CD4-positive, alpha-beta T cell (primary cell): Measurements from ENCODE around the gene SRD5A3. TPM values are rescaled to one million over a fixed set of nuclear protein-coding genes. Genes with fewer than 3 reads are reported as not detected.
A peak's percentile ranks its signal among the peaks of the same experiment; 100 is the strongest.

Source experiments
- ATAC-seq: fragments of 200-7000 bp; cut with Tn5 transposase; one replicate; pipeline ENCODE4 v1.10.0; 2022; ENCODE audit warnings: mild to moderate bottlenecking; ENCODE audit not compliant: poor library complexity
- CTCF ChIA-PET: fragments of 350-600 bp; sonication (Branson Sonifier 250); formaldehyde crosslinking; loops from one replicate; lab custom pipeline; 2021; ENCODE audit warnings: antibody characterized with exemption, inconsistent platforms; lab: Charles Lee
- POLR2A ChIA-PET: fragments of 350-600 bp; sonication (Branson Sonifier 250); formaldehyde crosslinking; loops from one replicate; lab custom pipeline; 2021; ENCODE audit warnings: antibody characterized with exemption, inconsistent platforms; lab: Charles Lee
- DNase-seq, 14 experiments: peaks; one replicate each; pipeline ENCODE4 v3.0.0-alpha.2; 2013 to 2020; ENCODE audit warnings: mixed read lengths in 2 of 14
- H3K27ac ChIP-seq, 2 donors: one replicate each; pipeline versions ENCODE4 v1.5.1 to v1.7.0; 2013; ENCODE audit warnings: low read length in 2 of 2, low read depth in 1 of 2, mild to moderate bottlenecking in 1 of 2
- H3K27me3 ChIP-seq, 2 experiments: 1 replicate in 1 of 2; 2 replicates in 1 of 2; pipeline versions ENCODE4 v1.6.1 to v1.7.0; 2013; ENCODE audit warnings: low read length in 2 of 2, control low read depth in 1 of 2, mild to moderate bottlenecking in 1 of 2, moderate library complexity in 1 of 2; ENCODE audit not compliant: insufficient read depth in 2 of 2, control insufficient read depth in 1 of 2
- H3K36me3 ChIP-seq: one replicate; pipeline ENCODE4 v1.6.1; 2013; ENCODE audit warnings: low read length, control low read depth; ENCODE audit not compliant: insufficient read depth
- H3K4me1 ChIP-seq: one replicate; pipeline ENCODE4 v1.6.1; 2013; ENCODE audit warnings: low read length, control low read depth; ENCODE audit not compliant: insufficient read depth
- H3K4me3 ChIP-seq: one replicate; pipeline ENCODE4 v1.5.1; 2013; ENCODE audit warnings: mild to moderate bottlenecking, low read length, moderate library complexity
- H3K9me3 ChIP-seq, 2 experiments: 1 replicate in 1 of 2; 2 replicates in 1 of 2; pipeline versions ENCODE4 v1.6.1 to v1.7.0; 2013; ENCODE audit warnings: low read length in 2 of 2, mild to moderate bottlenecking in 2 of 2, control low read depth in 1 of 2, moderate library complexity in 1 of 2; ENCODE audit not compliant: control insufficient read depth in 1 of 2, insufficient read depth in 1 of 2
- H3K27ac Mint-ChIP-seq: one replicate; pipeline ENCODE4 v1.8.0; 2020; ENCODE audit warnings: mixed read lengths
- H3K27me3 Mint-ChIP-seq: one replicate; pipeline ENCODE4 v1.8.0; 2021; ENCODE audit warnings: mixed read lengths
- H3K36me3 Mint-ChIP-seq: one replicate; pipeline ENCODE4 v1.8.0; 2021; ENCODE audit warnings: low read depth, mixed read lengths
- H3K4me1 Mint-ChIP-seq: one replicate; pipeline ENCODE4 v1.8.0; 2021; ENCODE audit warnings: low read depth, mixed read lengths
- H3K4me3 Mint-ChIP-seq: one replicate; pipeline ENCODE4 v1.8.0; 2020; ENCODE audit warnings: mild to moderate bottlenecking, mixed read lengths
- H3K9me3 Mint-ChIP-seq: one replicate; pipeline ENCODE4 v1.8.0; 2020; ENCODE audit warnings: mixed read lengths
- intact Hi-C, 2 experiments: fragments of 100-400 bp; cut with DNase I in 1 of 2; cut with micrococcal nuclease in 1 of 2; formaldehyde crosslinking; loops; one replicate each; pipeline versions ENCODE4 v1.15.1 to v1.9.0; 2023 to 2025; cut with DNase I, micrococcal nuclease
- total RNA-seq, 174 experiments: library from RNA in 2 of 174; stranded (reverse) in 2 of 174; gene quantifications; one replicate each; pipeline ENCODE4 v1.2.3 and lab custom pipeline; 2021 to 2026
- TF ChIP-seq, protein P1 (sequence below): fragments of 200-600 bp; IDR thresholded peaks from one replicate; pipeline ENCODE4 v1.8.0; 2022; ENCODE audit warnings: antibody characterized with exemption, mild to moderate bottlenecking

The SRD5A3 gene
- total RNA-seq, 2 experiments from 2014 or later, result 2.1 to 2.2 TPM

DNA sequence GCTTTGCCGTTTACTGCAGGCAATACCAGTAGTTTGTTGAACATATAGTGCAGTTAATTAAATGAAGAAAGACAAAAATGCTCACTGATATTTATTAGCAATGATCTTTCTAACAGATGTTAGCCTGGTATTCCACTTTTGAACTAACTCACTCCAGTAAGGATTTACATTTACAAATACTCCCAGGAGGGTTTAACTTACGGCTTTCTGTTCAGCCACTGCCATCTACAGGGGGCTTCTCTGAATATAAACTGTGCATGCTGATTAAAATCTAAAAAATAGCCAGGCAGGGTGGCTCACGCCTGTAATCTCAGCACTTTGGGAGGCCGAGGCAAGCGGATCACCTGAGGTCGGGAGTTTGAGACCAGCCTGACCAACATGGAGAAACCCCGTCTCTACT is 2.2 kb upstream of the SRD5A3 start:
- no peaks in the 10 kb centered on the region for H3K9me3 ChIP-seq
- TF ChIP-seq, protein P1, sequence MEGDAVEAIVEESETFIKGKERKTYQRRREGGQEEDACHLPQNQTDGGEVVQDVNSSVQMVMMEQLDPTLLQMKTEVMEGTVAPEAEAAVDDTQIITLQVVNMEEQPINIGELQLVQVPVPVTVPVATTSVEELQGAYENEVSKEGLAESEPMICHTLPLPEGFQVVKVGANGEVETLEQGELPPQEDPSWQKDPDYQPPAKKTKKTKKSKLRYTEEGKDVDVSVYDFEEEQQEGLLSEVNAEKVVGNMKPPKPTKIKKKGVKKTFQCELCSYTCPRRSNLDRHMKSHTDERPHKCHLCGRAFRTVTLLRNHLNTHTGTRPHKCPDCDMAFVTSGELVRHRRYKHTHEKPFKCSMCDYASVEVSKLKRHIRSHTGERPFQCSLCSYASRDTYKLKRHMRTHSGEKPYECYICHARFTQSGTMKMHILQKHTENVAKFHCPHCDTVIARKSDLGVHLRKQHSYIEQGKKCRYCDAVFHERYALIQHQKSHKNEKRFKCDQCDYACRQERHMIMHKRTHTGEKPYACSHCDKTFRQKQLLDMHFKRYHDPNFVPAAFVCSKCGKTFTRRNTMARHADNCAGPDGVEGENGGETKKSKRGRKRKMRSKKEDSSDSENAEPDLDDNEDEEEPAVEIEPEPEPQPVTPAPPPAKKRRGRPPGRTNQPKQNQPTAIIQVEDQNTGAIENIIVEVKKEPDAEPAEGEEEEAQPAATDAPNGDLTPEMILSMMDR, result no peak
- no peak for DNase-seq
- Mint-ChIP-seq H3K4me1 (peaks cover 18% of the 10 kb centered on the region), H3K27me3 (no peaks in the 10 kb centered on the region), H3K27ac (no peak overlapping the region), H3K9me3 (no peaks in the 10 kb centered on the region), H3K4me3 (peak overlapping the region; percentile 40), H3K36me3 (no peaks in the 10 kb centered on the region)
- intact Hi-C loops, result loop anchor here in 1 of 2 experiments (10.0 kb wide), 2 partner anchors 391 to 601 kb away; partner anchors contain the start of gene CEP135
- CTCF ChIA-PET, result no interaction called here
- no peak overlapping the region for H3K4me3 ChIP-seq
- H3K36me3 ChIP-seq, result no peaks in the 10 kb centered on the region
- no peaks in the 10 kb centered on the region for H3K27me3 ChIP-seq
- H3K4me1 ChIP-seq, result peaks cover 11% of the 10 kb centered on the region
- H3K27ac ChIP-seq, result no peak overlapping the region
- POLR2A ChIA-PET, result no interaction called here
- ATAC-seq, result no peak

DNA sequence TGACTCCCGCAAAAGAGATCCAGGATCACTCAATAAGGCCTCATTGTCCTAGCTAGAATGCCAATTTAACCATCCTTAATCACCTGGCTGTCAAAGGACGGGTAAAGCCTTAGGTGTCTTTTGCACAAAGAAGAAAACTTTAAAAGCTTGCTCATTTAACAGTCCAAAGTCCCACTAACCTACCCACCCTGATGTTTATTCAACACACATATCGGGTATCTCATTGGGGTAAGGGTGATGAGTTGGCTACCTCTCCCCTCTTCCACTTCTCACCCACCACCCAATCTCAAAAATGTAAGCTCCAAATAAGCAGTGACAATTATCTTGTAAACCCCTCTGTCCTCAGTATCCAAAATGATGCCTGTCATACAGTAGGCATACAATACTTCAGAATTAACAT is 988 bp upstream of the SRD5A3 start:
- DNase-seq, result no peak
- CTCF ChIA-PET, result interaction anchor here (1.1 to 2.1 kb wide), 7 partner anchors 32 to 209 kb away, joined by 3 to 11 read pairs (median 4); partner anchors contain the start of gene TMEM165
- H3K27ac Mint-ChIP-seq, result no peak overlapping the region

DNA sequence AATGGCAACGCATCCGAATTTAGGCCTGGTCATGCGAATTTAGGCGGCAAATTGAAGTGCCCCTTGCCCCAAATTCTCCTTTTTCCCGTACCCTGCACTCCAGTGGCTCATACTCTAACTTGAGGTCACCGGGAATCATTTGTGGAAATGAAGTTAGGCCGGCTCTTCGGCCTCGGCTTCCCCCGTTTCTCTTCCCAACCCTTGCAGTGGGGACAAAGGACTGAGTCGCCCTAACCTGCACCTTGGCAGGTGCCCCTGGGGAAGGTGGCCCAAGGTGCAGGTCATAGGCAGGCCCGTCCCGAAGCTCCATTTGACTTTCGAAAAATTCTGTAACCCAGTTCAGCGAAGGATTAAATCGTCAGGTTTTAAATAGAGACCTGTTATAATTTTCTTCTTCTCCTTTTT is 811 bp downstream of the SRD5A3 start:
- ChIA-PET POLR2A (interaction anchor here (2.4 to 2.9 kb wide), 2 partner anchors 49 to 199 kb away, joined by 14 to 23 read pairs; partner anchors contain the start of genes CLOCK and TMEM165), CTCF (interaction anchor here (1.9 to 2.1 kb wide), 2 partner anchors 48 to 198 kb away, joined by 9 to 11 read pairs; partner anchors contain the start of gene TMEM165)
- no peaks in the 10 kb centered on the region for H3K9me3 Mint-ChIP-seq
- no peaks in the 10 kb centered on the region for H3K36me3 Mint-ChIP-seq
- ATAC-seq (no peak), DNase-seq (no peak)
- H3K4me1 Mint-ChIP-seq, result peaks cover 18% of the 10 kb centered on the region
- no peaks in the 10 kb centered on the region for H3K27me3 Mint-ChIP-seq
- no peaks in the 10 kb centered on the region for H3K36me3 ChIP-seq
- intact Hi-C loops, result loop anchor here (1.0 to 10.0 kb wide), 10 partner anchors 46 to 598 kb away; partner anchors contain the start of genes CEP135 (in 1 of the 2), CLOCK (in 1 of the 2), EXOC1 (in 1 of the 2) and TMEM165 (in 1 of the 2)
- peak overlapping the region in 1 of 2 donors; percentile 68 for H3K27ac ChIP-seq
- no peaks in the 10 kb centered on the region for H3K9me3 ChIP-seq
- H3K4me1 ChIP-seq, result peaks cover 11% of the 10 kb centered on the region
- peak overlapping the region; percentile 70 for H3K4me3 ChIP-seq
- H3K27me3 ChIP-seq, result no peaks in the 10 kb centered on the region
- TF ChIP-seq, protein P1, result no peak
- peak overlapping the region; percentile 89 for H3K4me3 Mint-ChIP-seq
- H3K27ac Mint-ChIP-seq, result peak overlapping the region; percentile 72

More for the DNA sequence above, 988 bp upstream of the SRD5A3 start:
- POLR2A ChIA-PET, result interaction anchor here (0.8 to 2.9 kb wide), 4 partner anchors 11 to 201 kb away, joined by 3 to 23 read pairs (median 9); partner anchors contain the start of genes CLOCK and TMEM165
- Histone ChIP-seq H3K27me3 (no peaks in the 10 kb centered on the region), H3K4me1 (peaks cover 11% of the 10 kb centered on the region), H3K4me3 (no peak overlapping the region), H3K36me3 (no peaks in the 10 kb centered on the region), H3K9me3 (no peaks in the 10 kb centered on the region), H3K27ac (no peak overlapping the region)
- TF ChIP-seq, protein P1, result no peak
- Mint-ChIP-seq H3K4me1 (peaks cover 18% of the 10 kb centered on the region), H3K9me3 (no peaks in the 10 kb centered on the region), H3K4me3 (no peak overlapping the region), H3K36me3 (no peaks in the 10 kb centered on the region), H3K27me3 (no peaks in the 10 kb centered on the region)
- ATAC-seq, result no peak
- intact Hi-C loops, result loop anchor here (5.0 to 10.0 kb wide), 5 partner anchors 97 to 600 kb away; partner anchors contain the start of genes CEP135 (in 1 of the 2) and EXOC1 (in 1 of the 2)
